IPS-18c (cell line): ENCODE data around the gene CCDC107.
A peak's percentile ranks its signal among the peaks of the same experiment; 100 is the strongest.

Experiments used
- H3K4me3 ChIP-seq: 2 replicates; pipeline ENCODE4 v1.7.0; 2013; ENCODE audit warnings: low read depth, mild to moderate bottlenecking, low read length, moderate library complexity; ENCODE audit not compliant: insufficient read depth
- H3K9me3 ChIP-seq: one replicate; pipeline ENCODE4 v1.6.1; 2013; ENCODE audit warnings: mild to moderate bottlenecking, low read length, moderate library complexity; ENCODE audit not compliant: control insufficient read depth, insufficient read depth

Gene CCDC107

DNA sequence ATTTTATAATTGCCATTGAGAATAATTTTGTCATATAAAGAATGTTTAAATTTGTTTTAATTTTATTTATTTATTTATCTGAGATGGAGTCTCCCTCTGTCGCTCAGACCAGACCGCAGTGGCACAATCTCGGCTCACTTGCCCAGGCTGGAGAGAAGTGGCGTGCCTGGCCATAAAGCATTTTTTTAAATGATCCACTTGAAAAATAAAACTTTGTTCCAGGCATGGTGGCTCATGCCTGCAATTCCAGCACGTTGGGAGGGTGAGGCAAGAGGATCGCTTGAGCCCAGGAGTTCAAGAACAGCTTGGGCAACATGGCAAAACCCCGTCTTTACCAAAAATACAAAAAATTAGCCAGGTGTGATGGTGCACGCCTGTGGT, 5.3 kb upstream of the CCDC107 start:
- Histone ChIP-seq H3K9me3 (no peaks in the 10 kb centered on the region), H3K4me3 (no peak overlapping the region)

DNA sequence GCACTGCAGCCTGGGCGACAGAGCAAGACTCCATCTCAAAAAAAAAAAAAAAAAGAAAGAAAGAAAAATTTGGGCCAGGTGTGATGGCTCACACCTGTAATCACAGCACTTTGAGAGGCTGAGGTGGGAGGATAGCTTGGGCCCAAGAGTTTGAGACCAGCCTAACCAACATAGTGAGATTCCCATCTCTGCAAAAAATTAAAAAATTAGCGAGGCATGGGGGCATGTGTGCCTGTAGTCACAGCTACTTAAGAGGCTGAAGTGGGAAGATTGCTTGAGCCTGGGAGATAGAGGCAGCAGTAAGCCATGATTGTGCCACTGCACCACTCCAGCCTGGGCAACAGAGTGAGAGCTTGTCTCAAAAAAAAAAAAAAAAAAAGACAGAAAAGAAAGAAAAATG, 4.5 kb upstream of the CCDC107 start:
- Histone ChIP-seq H3K4me3 (no peak overlapping the region), H3K9me3 (no peaks in the 10 kb centered on the region)

DNA sequence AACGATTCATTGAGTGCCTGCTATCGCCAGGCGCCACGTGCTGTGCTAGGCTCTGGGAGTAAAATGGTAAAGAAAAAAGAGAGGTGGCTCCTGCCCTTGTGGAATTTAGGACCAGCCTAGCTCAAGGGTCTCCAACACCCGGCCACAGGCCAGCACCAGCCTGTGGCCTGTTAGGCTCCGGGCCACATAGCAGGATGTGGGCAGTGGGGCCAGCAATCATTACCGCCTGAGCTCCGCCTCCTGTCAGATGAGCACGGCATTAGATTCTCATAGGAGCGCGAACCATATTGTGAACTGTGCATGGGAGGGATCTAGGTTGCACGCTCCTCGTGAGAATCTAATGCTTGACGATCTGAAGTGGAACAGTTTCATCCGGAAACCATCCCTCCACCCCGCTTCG, 1.7 kb upstream of the CCDC107 start:
- Histone ChIP-seq H3K9me3 (no peaks in the 10 kb centered on the region), H3K4me3 (no peak overlapping the region)

DNA sequence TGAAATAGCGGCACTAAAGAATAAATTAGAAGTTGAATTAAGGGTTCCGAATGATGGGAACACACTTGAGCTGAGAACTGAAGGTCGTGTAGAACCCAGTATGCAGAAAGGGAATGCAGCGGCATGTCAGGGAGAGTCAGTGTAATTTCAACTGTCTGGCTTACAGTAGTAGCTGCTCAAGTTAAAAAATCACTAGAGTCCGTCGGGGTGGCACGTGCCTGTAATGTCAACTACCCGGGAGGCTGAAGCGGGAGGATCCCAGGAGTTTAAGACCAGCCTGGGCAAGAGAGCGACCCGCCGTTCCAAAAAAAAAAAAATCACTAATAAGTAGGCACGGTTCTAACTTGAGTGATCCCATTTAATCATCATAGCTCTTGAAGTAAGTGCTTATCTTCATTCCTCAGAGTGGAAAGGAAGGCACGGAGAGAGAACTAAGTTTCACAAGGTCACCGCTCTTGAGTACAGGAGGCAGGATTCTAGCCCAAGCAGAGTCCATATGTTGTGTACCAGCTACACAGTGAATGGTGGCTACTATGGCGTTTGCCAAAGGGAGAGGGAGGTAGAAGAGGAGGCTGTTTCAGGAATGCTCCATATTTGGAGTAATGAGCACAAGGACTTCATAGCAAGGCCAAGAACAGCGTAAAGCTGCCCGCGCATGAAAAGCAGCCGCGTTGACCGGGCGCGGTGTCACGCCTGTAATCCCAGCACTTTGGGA, 1.1 kb upstream of the CCDC107 start:
- Histone ChIP-seq H3K9me3 (no peaks in the 10 kb centered on the region), H3K4me3 (peak overlapping the region; percentile 35)

DNA sequence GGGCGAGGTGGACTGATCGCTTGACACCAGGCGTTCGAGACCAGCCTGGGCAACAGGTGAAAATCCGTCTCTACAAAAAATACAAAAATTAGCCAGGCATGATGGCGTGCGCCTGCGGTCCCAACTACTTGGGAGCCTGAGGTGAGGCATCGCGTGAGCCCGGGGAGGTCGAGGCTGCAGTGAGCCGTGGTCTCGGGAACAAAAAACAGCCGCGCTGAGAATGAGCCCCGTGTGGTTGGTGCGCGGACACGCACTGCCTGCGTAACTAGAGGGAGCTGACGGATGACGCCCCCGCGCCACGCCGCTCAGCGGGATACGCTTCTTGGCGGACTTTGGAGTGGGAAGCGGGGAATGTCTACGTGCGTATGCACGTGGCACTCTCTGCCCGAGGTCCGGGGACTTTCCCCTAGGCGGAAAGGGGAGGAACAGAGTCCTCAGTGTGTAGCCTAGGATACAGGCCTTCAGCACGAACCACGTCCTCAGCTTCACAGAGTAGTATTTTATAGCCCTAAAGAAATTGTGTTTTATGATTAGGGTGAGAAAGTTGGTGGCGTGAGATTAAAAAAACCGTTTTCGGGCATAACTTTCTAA, 451 bp upstream of the CCDC107 start, which contains the start of gene RMRP:
Gene RMRP, minus strand, starts transcription at position 474 of the 591 bp plus-strand sequence.
- peak within 1 kb of the TSS; percentile 92 for H3K4me3 ChIP-seq

DNA sequence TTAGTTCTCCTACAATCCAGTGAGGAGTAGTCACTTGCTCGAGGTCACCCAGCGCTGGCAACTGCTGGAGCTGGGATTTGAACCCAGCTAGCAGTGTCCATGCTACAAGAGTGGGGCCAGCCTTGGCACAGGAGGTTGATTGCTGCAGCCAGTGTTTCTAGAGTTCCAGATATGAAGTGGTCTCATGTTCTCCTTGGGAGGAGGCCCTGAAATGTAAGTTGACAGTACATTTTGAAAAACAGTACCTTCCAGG, 802 bp downstream of the CCDC107 start:
- H3K4me3 ChIP-seq: peak overlapping the region; percentile 92
- no peaks in the 10 kb centered on the region for H3K9me3 ChIP-seq

More for the DNA sequence above, 451 bp upstream of the CCDC107 start, which contains the start of gene RMRP:
- H3K9me3 ChIP-seq: no peaks in the 10 kb centered on the region

DNA sequence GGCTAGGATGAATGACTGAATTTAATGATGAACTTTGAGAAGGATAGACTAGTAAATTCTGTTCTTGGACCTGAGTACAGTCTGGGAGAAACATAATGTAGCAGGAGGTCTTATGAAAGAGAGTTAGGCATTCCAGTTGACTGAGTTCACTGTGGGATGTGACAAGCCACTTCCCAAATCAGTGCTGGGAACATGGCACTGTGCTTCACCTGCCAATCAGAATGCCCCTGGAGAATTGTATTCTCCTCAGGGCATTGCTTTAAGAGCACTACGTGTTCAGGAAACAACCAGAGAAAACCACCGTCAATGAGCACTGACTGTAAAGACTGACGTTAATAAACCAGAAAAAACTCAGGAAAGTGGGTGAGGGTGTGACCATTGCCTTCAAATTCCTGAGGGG, 1.2 kb downstream of the CCDC107 start:
- Histone ChIP-seq H3K9me3 (no peaks in the 10 kb centered on the region), H3K4me3 (no peak overlapping the region; the same call in 1 of the 2 replicates)

DNA sequence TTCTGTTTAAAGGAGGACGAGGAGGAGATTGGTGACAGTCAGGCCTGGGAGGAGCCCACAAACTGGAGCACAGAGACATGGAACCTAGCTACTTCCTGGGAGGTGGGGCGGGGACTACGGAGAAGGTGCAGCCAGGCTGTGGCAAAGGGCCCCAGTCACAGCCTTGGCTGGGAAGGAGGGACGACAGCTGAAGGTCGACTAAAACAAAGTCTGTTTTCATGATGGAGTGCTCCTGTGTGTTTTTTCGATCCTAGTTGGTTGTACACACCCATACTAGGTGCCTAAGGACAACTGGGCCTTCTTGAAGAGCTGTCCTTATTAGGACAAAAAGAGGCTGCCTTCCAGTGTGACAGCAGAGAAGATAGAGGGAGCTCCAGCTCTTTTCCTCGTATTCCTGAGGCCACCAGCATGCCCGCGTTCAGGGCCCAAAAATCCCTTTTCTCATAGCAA, 2.9 kb downstream of the CCDC107 start:
- Histone ChIP-seq H3K9me3 (no peaks in the 10 kb centered on the region), H3K4me3 (no peak overlapping the region)

DNA sequence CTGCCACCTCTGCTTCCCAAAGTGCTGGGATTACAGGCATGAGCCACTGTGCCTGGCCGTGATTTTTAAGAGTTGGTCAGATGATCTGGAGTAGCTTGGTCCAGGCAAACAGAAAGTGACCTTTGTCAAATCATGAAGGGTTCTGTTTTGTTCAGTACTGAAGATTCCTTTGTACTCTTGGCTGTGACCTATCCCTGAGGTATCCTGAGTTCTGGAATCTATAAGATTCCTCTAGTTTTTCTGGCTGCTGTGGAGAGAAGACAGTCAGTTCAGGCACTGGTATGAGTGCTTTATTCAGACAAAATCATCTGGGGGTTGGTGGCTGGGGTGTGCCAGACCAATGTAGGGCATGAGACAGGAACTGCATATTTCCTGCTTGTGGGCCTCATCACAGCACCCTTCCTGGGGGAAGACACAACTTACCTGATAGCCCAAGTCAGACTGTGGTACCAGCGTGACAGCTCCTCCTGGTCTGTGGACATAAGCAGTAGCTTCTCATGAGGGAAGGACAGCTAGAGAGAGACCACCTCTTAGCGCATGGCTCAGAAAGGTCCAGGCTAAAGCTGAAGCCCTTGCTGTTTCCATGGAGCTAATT, 3.8 kb downstream of the CCDC107 start:
- Histone ChIP-seq H3K4me3 (no peak overlapping the region), H3K9me3 (no peaks in the 10 kb centered on the region)

DNA sequence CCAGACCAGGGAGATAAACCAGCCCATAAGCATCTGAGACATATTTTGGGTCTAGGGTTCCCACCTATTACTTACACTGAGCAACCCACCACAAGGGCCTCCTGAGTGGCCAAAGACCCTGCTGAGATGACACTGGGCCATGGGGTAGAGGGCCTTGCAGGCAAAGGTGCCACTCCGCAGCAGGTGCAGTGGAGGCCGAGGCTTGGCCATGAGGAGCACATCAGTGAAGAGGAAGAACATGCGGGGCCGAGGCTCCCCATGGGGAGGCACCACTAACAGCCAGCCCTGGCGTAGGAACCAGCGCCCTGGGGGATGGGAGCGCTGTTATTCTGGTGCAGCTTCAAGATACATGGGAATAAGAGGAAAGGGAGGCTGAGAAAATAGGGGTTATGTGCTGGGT, 4.3 kb downstream of the CCDC107 start:
- no peak overlapping the region for H3K4me3 ChIP-seq
- no peaks in the 10 kb centered on the region for H3K9me3 ChIP-seq

DNA sequence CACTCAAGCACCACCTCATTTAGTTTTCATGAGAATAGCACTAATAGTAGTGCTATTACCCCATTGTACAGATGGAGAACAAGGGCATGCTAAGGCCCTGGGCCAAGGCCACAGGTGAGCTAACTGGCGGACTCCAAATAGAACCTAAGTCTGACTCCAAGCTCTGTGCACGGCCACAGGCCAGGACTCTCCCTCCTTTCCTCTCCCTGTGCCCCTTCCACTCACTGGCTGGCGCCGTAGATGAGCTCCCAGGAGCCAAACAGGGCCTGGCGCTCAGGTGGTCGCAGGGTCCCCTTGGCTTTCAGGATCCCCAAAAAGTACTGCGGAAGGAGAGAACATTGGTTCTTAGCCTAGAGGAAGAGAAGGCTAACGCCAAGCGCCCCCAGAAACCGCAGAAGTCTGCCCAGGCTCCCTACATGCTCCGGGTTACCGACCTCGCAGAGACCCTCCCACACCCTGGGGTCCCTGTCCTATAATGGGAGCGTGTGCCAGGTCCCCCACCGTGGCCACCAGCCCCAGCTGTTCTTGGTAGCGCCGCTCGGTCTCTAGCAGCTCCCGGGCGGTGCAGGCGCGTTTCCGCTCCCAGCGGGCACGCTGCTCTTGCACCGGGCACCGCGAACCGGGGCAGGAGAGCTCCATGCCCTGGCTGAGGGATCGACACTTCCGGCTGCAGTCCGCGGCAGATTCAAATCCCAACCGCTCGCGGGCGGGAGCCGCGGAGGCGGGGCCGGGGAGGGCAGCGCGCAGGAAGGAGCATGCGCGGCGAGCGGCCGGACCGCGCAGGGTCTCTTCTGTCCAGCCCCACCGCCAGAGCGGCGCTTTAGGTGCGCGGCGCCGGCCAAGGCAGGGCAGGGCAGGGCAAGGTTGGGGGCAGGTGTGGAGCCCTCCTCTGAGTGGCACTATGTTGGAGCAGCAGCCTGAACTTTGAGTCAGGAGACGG, 6.7 kb downstream of the CCDC107 start, which contains the start of gene ARHGEF39:
Gene ARHGEF39, minus strand, starts transcription at position 665 of the 940 bp plus-strand sequence. Its CDS starts 26 bp downstream, at position 639.
- Histone ChIP-seq H3K9me3 (no peaks in the 10 kb centered on the region), H3K4me3 (peak within 1 kb of the TSS; percentile 85)

DNA sequence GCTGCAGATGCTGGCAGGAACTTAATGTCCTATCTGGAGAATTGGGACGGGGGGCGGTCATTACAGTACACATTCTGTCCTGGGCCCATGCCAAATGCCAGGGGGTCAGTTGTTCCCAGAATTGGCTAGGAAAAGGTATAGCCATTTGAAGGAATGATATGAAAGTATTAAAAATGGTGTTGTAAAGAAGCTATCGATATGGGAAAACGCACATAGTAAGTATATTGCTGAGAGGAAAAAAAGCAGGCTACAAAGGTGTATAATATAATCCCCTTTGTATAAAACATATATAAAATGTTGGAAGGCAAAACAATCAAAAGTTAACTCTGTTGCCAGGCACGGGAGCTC, 7.4 kb downstream of the CCDC107 start:
- H3K4me3 ChIP-seq: peak overlapping the region; percentile 85

DNA sequence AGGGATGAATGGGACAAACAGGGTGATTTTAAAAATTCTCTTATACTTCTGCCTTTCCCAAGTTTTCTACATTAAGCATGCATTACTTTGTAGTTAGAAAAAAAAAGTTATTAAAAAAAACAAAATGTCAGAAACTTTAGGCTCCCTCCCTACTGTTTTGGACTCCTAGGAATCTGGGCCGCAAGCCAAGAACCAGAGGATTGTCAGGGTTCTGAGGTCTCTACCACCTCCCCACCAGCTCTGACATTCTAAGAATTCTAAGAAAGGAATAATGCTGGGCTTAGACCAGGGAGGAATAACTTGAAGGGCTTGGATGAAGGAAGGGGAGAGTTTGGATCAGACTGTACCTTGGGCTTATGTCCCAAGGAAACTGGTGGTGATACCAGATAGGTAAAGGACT, 8.0 kb downstream of the CCDC107 start:
- Histone ChIP-seq H3K4me3 (no peak overlapping the region), H3K9me3 (no peaks in the 10 kb centered on the region)

More for the DNA sequence above, 7.4 kb downstream of the CCDC107 start:
- H3K9me3 ChIP-seq: no peaks in the 10 kb centered on the region

DNA sequence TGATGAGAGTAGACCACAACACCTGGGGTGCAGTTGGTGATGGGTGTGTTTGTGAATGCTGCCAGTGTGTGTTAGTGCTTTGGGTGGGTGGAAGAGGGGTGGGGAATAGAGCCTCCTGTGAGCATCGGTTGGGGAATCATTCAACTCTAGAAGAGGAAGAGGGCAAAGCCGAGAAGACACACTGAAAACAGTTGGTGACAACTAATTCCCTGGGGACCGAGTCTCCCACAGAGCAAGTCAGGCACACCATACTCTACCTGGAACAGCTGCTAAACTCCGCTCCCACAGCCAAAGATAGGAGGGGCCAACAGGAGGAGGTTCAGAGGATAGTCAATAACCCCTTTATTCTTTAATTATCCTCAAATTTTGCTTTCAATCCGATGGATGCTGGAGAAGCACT, 8.5 kb downstream of the CCDC107 start:
- Histone ChIP-seq H3K4me3 (no peak overlapping the region), H3K9me3 (no peaks in the 10 kb centered on the region)

DNA sequence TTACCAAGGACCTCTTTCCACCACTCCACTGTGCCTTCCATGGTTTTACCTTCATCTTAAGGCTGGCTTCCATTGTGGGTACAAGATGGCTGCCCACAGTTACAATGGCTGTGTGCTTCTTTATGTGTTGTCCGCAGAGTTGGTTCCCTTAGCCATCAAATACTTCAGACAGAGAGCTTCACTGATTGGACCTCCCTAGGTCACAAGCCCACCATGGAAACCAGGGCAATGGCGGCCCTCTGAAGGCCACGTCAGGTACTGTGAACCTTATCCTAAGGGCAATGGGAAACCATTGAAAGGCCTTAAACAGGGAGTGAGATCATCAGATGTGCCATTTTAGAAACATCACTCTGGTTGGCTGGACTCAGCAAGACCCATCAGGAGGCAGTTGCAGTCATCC, 9.8 kb downstream of the CCDC107 start:
- Histone ChIP-seq H3K9me3 (no peaks in the 10 kb centered on the region), H3K4me3 (no peak overlapping the region)

DNA sequence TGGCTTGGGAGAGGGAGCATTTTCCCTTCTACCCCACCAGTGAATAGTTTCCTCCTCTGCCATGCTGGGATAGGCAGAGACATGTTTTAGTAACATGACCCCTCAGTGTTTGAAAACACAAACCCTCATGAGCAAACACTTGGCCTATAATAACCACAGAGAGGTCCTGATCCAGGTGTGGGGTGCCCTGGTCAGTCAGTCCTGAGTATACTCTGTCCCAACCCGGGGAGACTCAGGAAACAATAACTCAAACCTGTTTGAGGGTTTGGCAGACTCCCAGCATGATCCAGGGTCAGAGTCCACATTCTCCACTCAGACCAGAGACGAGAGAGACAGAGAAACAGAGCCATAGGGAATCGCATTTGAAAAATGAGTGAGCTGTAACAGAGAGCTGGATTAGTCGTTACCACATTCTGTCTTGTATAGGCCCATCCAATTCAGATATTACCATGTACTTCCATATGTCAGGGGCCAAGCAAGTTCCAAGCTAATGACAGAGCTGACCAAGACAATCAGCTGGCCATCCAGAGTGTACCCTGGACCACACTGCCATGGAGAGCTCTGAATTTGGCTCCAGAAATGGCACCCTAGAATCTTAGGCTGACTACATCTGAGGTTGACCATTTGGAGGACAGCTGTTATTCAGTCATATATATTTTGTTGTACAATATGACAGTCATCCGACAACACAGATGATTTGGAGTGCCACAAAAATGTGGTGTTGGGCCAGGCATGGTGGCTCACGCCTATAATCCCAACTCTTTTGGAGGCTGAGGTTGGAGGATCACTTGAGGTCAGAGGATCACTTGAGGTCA, 11.4 kb downstream of the CCDC107 start:
- no peak overlapping the region for H3K4me3 ChIP-seq

More for the DNA sequence above, 11.4 kb downstream of the CCDC107 start:
- no peaks in the 10 kb centered on the region for H3K9me3 ChIP-seq
